GM06990 (cell line): ENCODE results near the gene UBE3C.

Experiments
- DNase-seq: peaks from one replicate; pipeline ENCODE4 v3.0.0-alpha.2; 2011; ENCODE audit not compliant: insufficient read length; ENCODE audit errors: extremely low read depth
- H3K27me3 ChIP-seq: replicated peaks from 2 replicates; pipeline ENCODE4 v1.6.0; 2011; ENCODE audit warnings: low read length; ENCODE audit not compliant: control insufficient read depth, insufficient read depth
- H3K36me3 ChIP-seq: 2 replicates; pipeline ENCODE4 v1.5.1; 2011; ENCODE audit warnings: low read length; ENCODE audit not compliant: control insufficient read depth, insufficient read depth
- H3K4me3 ChIP-seq: replicated peaks from 2 replicates; pipeline ENCODE4 v1.5.1; 2011; ENCODE audit warnings: low read depth, mild to moderate bottlenecking, control low read depth, low read length
- CTCF ChIP-seq: IDR thresholded peaks from 2 replicates; pipeline ENCODE4 v1.5.1; 2011; ENCODE audit warnings: low read length, control low read depth, mild to moderate bottlenecking, inconsistent platforms; ENCODE audit not compliant: insufficient read depth, poor library complexity, severe bottlenecking

Gene UBE3C

DNA sequence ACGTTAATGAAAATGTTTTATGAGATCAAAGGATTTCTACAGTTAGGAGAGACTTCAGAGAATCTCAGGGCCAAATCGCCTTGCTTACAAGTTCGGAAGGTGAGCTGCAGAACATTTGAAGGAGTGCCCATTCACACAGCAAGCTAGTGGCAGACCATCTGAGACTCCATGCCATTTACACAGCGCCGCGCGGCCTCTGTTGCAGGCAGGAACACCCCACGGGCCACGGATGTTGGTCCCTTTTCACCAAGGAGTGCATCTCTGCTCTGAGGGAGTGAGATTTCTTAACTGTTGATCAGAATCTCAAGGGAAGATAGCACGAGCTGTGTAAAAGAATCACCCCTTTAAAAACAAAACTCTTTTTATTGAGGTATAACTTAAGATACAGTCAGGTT is 1.8 kb downstream of the UBE3C start:
- peak overlapping the region; percentile 89 for H3K4me3 ChIP-seq
- H3K36me3 ChIP-seq = peaks cover 10% of the 10 kb centered on the region
- no peaks in the 10 kb centered on the region for H3K27me3 ChIP-seq
- no peak for DNase-seq
- TF ChIP-seq CTCF = no peak

GRCh38 chr7:157141525-157142060 is 2.9 kb downstream of the UBE3C start:
- no peak for TF ChIP-seq CTCF
- Histone ChIP-seq H3K27me3 (no peaks in the 10 kb centered on the region), H3K4me3 (no peak overlapping the region), H3K36me3 (peaks cover 10% of the 10 kb centered on the region)
- DNase-seq = no peak

GRCh38 chr7:157143788-157144187 is 5.1 kb downstream of the UBE3C start:
- peaks cover 10% of the 10 kb centered on the region for H3K36me3 ChIP-seq
- no peak overlapping the region for H3K4me3 ChIP-seq
- no peak for DNase-seq
- H3K27me3 ChIP-seq = no peaks in the 10 kb centered on the region
- TF ChIP-seq CTCF = no peak

DNA sequence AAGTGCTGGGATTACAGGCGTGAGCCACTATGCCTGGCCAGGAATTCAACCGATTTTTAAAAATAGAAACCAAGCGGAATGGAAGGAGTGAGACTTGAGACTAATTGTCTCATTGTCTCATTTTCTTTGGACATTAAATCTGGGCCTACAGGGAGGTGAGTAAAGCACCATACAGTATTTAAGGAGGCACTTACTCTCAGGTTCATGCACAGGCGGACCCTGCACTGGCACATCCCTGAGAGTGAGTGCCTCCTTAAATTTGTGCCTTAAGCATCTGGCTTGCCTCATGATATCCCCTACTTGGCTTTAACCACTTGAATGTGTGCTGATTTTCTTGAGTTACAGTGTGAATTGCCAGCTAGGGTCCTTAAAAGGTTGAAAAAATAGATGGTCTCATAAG is 10.6 kb downstream of the UBE3C start:
- no peak for DNase-seq
- H3K27me3 ChIP-seq = no peaks in the 10 kb centered on the region
- H3K36me3 ChIP-seq = no peaks in the 10 kb centered on the region
- no peak for TF ChIP-seq CTCF
- H3K4me3 ChIP-seq = no peak overlapping the region

- H3K4me3 ChIP-seq = no peak overlapping the region
- no peak for DNase-seq
- no peaks in the 10 kb centered on the region for H3K27me3 ChIP-seq
- TF ChIP-seq CTCF = no peak
- no peaks in the 10 kb centered on the region for H3K36me3 ChIP-seq
Measured at GRCh38 chr7:157150882-157151281, 12.2 kb downstream of the UBE3C start.
